GM12892 (cell line): ENCODE data around the gene NME8.

Experiments
- POLR2A ChIP-seq: IDR thresholded peaks from 2 replicates; pipeline ENCODE4 v1.6.1; 2011; ENCODE audit warnings: low read depth, low read length, control low read depth
- POLR2AphosphoS5 ChIP-seq: IDR thresholded peaks from 2 replicates; pipeline ENCODE4 v1.6.1; 2011; ENCODE audit warnings: low read depth, low read length, control low read depth
- TAF1 ChIP-seq: IDR thresholded peaks from 2 replicates; pipeline ENCODE4 v1.6.1; 2011; ENCODE audit warnings: low read depth, mild to moderate bottlenecking, control low read depth, low read length, borderline replicate concordance

GRCh38 chr7:37848297-37848696 lies at the start of gene NME8:
- TF ChIP-seq POLR2AphosphoS5 (no peak), POLR2A (no peak), TAF1 (no peak)
